ENCODE results near the gene LNPEP. TPM values are rescaled to one million over a fixed set of nuclear protein-coding genes. Genes with fewer than 3 reads are reported as not detected.

The LNPEP gene
- total RNA-seq, 2 experiments from 2014 or later = 79.1 to 116 TPM

- intact Hi-C loops (cut with micrococcal nuclease; ENCODE audit: unreplicated experiment) = loop anchor here (10.0 kb wide), 1 partner anchor 235 kb away; no protein-coding TSS in a partner anchor
- Histone ChIP-seq H3K36me3 (ENCODE audit: insufficient read depth, low read length) (peaks cover 98% of the 10 kb centered on the region), H3K27ac (ENCODE audit: low read depth, low read length, poor library complexity, severe bottlenecking) (no peak overlapping the region), H2AFZ (ENCODE audit: low read length) (no peak overlapping the region), H3K4me2 (ENCODE audit: low read length) (no peak overlapping the region), H4K20me1 (ENCODE audit: insufficient read depth, low read length) (0 out of 2 replicates have a peak, but pooled peaks cover 8% of the 10 kb centered on the region), H3K9me2 (ENCODE audit: insufficient read depth, low read length) (no peaks in the 10 kb centered on the region), H3K4me1 (ENCODE audit: insufficient read depth, low read length, poor library complexity, severe bottlenecking) (no peaks in the 10 kb centered on the region), H3K9me3 (ENCODE audit: low read length) (peaks cover 13% of the 10 kb centered on the region), H3K4me3 (ENCODE audit: low read depth, low read length, poor library complexity, severe bottlenecking) (no peak overlapping the region), H3K79me2 (ENCODE audit: insufficient read depth, low read depth, low read length) (peaks cover 45% of the 10 kb centered on the region; the same call in 1 of the 2 replicates)
- ChIA-PET CTCF (ENCODE audit: unreplicated experiment) (interaction anchor here (1.4 kb wide), 1 partner anchor 121 kb away, joined by 3 read pairs; no protein-coding TSS in a partner anchor), POLR2A (interaction anchor here (0.7 to 1.9 kb wide), 10 partner anchors 12 to 150 kb away, joined by 3 to 6 read pairs (median 4); partner anchors contain the start of gene ERAP2)
- TF ChIP-seq EZH2phosphoT487 (IDR thresholded peaks at IDR 0.05; ENCODE audit: borderline replicate concordance, low read depth, low read length) (no peak), CTCF (conservative IDR thresholded peaks at IDR 0.05; ENCODE audit: low read length) (no peak)
- DNase-seq (ENCODE audit: low spot score) = no peak
- BruUV-seq (replicated peaks) = no TSS peak
Measured at GRCh38 chr5:96990102-96990501, 54.2 kb downstream of the LNPEP start.

GRCh38 chr5:96991708-96992107 is 55.8 kb downstream of the LNPEP start:
- Histone ChIP-seq H3K4me2 (ENCODE audit: low read length) (no peak overlapping the region), H3K4me3 (ENCODE audit: low read depth, low read length, poor library complexity, severe bottlenecking) (no peak overlapping the region), H3K9me2 (ENCODE audit: insufficient read depth, low read length) (no peaks in the 10 kb centered on the region), H4K20me1 (ENCODE audit: insufficient read depth, low read length) (no peaks in the 10 kb centered on the region), H3K27ac (ENCODE audit: low read depth, low read length, poor library complexity, severe bottlenecking) (no peak overlapping the region), H3K9me3 (ENCODE audit: low read length) (peaks cover 13% of the 10 kb centered on the region), H3K79me2 (ENCODE audit: insufficient read depth, low read depth, low read length) (peaks cover 42% of the 10 kb centered on the region; the same call in 1 of the 2 replicates), H2AFZ (ENCODE audit: low read length) (no peak overlapping the region), H3K4me1 (ENCODE audit: insufficient read depth, low read length, poor library complexity, severe bottlenecking) (no peaks in the 10 kb centered on the region), H3K36me3 (ENCODE audit: insufficient read depth, low read length) (peaks cover 95% of the 10 kb centered on the region)
- intact Hi-C loops (cut with micrococcal nuclease; ENCODE audit: unreplicated experiment) = loop anchor here (10.0 kb wide), 1 partner anchor 237 kb away; no protein-coding TSS in a partner anchor
- TF ChIP-seq EZH2phosphoT487 (IDR thresholded peaks at IDR 0.05; ENCODE audit: borderline replicate concordance, low read depth, low read length) = no peak
- no peak for TF ChIP-seq CTCF (conservative IDR thresholded peaks at IDR 0.05; ENCODE audit: low read length)
- DNase-seq (ENCODE audit: low spot score) = no peak
- no TSS peak for BruUV-seq (replicated peaks)
- POLR2A ChIA-PET = no interaction called here
- CTCF ChIA-PET (ENCODE audit: unreplicated experiment) = no interaction called here

- peaks cover 95% of the 10 kb centered on the region for H3K36me3 ChIP-seq (ENCODE audit: insufficient read depth, low read length)
- intact Hi-C loops (cut with micrococcal nuclease; ENCODE audit: unreplicated experiment) = loop anchor here (10.0 kb wide), 1 partner anchor 239 kb away; no protein-coding TSS in a partner anchor
- H3K9me2 ChIP-seq (ENCODE audit: insufficient read depth, low read length) = no peaks in the 10 kb centered on the region
- no peak overlapping the region for H3K4me3 ChIP-seq (ENCODE audit: low read depth, low read length, poor library complexity, severe bottlenecking)
- no peak overlapping the region for H3K27ac ChIP-seq (ENCODE audit: low read depth, low read length, poor library complexity, severe bottlenecking)
- H4K20me1 ChIP-seq (ENCODE audit: insufficient read depth, low read length) = no peaks in the 10 kb centered on the region; the same call in 1 of the 2 replicates
- POLR2A ChIA-PET = interaction anchor here (0.8 to 2.1 kb wide), 6 partner anchors 10 to 272 kb away, joined by 3 to 7 read pairs (median 3); no protein-coding TSS in a partner anchor
- TF ChIP-seq EZH2phosphoT487 (IDR thresholded peaks at IDR 0.05; ENCODE audit: borderline replicate concordance, low read depth, low read length) (no peak), CTCF (conservative IDR thresholded peaks at IDR 0.05; ENCODE audit: low read length) (no peak)
- H3K4me2 ChIP-seq (ENCODE audit: low read length) = no peak overlapping the region
- H2AFZ ChIP-seq (ENCODE audit: low read length) = no peak overlapping the region
- H3K79me2 ChIP-seq (ENCODE audit: insufficient read depth, low read depth, low read length) = peaks cover 51% of the 10 kb centered on the region; the same call in 1 of the 2 replicates
- no peak for DNase-seq (ENCODE audit: low spot score)
- CTCF ChIA-PET (ENCODE audit: unreplicated experiment) = interaction anchor here (0.6 kb wide), 1 partner anchor 9 kb away, joined by 3 read pairs; no protein-coding TSS in a partner anchor
- peaks cover 13% of the 10 kb centered on the region for H3K9me3 ChIP-seq (ENCODE audit: low read length)
- no TSS peak for BruUV-seq (replicated peaks)
- H3K4me1 ChIP-seq (ENCODE audit: insufficient read depth, low read length, poor library complexity, severe bottlenecking) = no peaks in the 10 kb centered on the region
Measured at GRCh38 chr5:96993760-96994159, 57.9 kb downstream of the LNPEP start.

Measured in OCI-LY7 (cell line).